SU-DHL-6 (cell line): ENCODE data around the gene TRAF4.

ENCODE experiments used
- EZH2phosphoT487 ChIP-seq: fragments of 200-600 bp; sonication (generic), shearing (Covaris generic); conservative IDR thresholded peaks from 2 replicates; pipeline ENCODE4 v1.6.1; 2018; ENCODE audit warnings: mild to moderate bottlenecking, antibody characterized with exemption, low read length, moderate library complexity, mixed read lengths
- TF ChIP-seq, protein P1 (sequence below): fragments of 200-600 bp; sonication (generic); IDR thresholded peaks from one replicate; pipeline ENCODE4 v1.5.1; 2017; ENCODE audit warnings: antibody characterized with exemption, mild to moderate bottlenecking, low read length, moderate library complexity; ENCODE audit not compliant: insufficient read depth, poor library complexity, severe bottlenecking

DNA sequence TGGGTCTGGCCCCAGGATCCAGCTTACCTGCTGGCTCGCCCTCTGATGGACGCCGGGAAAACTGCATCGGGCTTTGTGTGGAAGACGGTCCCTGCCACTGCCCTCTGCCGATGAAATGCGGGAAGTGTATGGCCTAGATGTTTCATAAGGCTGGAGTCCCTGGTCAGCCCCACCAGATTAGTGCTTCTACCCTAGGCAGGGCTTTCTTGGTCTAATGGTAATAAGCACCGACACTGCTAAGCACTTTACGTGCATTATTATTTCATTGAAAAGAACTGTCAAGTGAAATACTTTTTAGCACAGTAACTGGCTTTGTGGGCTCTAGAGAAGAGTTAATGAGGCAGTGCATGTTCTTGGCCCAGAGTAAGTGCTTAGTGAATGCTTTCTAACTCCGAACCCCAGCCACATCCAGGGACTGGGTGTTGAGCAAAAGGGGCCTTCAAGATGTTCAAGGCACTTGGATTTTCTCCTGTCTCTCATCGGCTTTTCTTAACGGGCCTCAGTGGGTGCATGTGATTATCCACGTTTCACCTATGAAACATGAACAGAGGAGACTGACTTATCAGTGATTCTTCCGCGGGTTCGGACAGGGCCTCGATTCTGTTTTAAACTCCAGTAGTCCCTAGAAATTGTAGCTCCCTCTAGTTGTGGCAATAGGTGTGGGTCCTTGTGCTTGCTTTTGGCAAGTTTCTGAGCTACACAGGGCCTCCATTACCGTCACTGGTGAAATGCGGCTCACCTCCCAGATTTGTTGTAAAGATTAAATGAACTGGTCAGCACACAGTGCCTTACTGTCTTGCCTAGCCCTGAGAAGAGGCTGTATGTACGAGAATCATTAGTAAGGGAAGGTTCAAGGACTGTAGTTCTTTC lies 6.6 kb downstream of the TRAF4 start:
- TF ChIP-seq, protein P1, sequence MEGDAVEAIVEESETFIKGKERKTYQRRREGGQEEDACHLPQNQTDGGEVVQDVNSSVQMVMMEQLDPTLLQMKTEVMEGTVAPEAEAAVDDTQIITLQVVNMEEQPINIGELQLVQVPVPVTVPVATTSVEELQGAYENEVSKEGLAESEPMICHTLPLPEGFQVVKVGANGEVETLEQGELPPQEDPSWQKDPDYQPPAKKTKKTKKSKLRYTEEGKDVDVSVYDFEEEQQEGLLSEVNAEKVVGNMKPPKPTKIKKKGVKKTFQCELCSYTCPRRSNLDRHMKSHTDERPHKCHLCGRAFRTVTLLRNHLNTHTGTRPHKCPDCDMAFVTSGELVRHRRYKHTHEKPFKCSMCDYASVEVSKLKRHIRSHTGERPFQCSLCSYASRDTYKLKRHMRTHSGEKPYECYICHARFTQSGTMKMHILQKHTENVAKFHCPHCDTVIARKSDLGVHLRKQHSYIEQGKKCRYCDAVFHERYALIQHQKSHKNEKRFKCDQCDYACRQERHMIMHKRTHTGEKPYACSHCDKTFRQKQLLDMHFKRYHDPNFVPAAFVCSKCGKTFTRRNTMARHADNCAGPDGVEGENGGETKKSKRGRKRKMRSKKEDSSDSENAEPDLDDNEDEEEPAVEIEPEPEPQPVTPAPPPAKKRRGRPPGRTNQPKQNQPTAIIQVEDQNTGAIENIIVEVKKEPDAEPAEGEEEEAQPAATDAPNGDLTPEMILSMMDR, result peak; percentile 94
- no peak for TF ChIP-seq EZH2phosphoT487
